ENCODE measurements around the gene ODAD4. TPM values are rescaled to one million over a fixed set of nuclear protein-coding genes. Genes with fewer than 3 reads are reported as not detected.

Gene ODAD4
- total RNA-seq, 4 donors from 2014 or later: 0.32 to 0.55 TPM; not detected in 2

DNA sequence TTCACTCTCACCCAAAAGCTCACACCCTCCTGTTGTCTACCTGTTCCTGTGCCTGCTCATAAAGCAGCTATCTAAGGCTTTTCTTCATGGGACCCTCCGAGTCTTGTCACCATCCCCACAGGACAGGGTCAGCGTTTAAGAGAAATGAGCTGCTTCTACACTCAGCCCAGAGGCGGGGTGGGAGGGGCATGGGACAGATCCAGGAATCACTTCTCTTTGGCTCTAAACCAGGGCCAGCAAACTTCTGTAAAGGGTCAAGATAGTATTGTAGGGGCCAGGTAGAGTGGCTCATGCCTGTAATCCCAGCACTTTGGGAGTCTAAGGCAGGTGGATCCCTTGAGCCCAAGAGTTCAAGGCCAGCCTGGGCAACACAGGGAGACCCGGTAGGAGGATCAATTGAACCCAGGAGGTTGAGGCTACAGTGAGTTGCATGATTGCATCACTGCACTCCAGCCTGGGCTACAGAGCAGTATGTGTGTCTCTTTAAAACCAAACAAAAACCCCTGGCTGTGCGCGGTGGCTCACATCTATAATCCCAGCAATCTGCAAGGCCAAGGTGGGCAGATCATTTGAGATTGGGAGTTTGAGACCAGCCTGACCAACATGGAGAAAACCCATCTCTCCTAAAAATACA, 42.0 kb upstream of the ODAD4 start:
- Histone ChIP-seq H3K4me1 (no peaks in the 10 kb centered on the region), H3K9me3 (no peaks in the 10 kb centered on the region), H3K27me3 (no peaks in the 10 kb centered on the region), H3K36me3 (peaks cover 0 to 73% (median 35%) of the 10 kb centered on the region in 4 donors), H3K27ac (no peak overlapping the region), H3K4me3 (no peak overlapping the region)
- intact Hi-C loops (cut with DNase I; ENCODE audit: low total_unique reads) (loop anchor here (10.0 kb wide), 1 partner anchor 154 kb away; the partner anchor contains the start of gene HAP1), in situ Hi-C loops (cut with MboI; ENCODE audit: low pct_ligation_motif_present in 1 of 4, low pct_unique_long_range_greater_than_20kb in 1 of 4, low sequenced_read_pairs in 3 of 4) (loop anchor here in 1 of 4 donors (10.0 kb wide), 1 partner anchor 154 kb away; the partner anchor contains the start of gene HAP1)
- no peak for TF ChIP-seq POLR2A (IDR thresholded peaks at IDR 0.05)
- TF ChIP-seq POLR2AphosphoS5 (IDR thresholded peaks at IDR 0.05): no peak
- no peak for TF ChIP-seq EP300 (IDR thresholded peaks at IDR 0.05; ENCODE audit: low read depth)
- TF ChIP-seq CTCF (IDR thresholded peaks at IDR 0.05): no peak
- 91% methylated on average over 6 of the region's 6 CpGs; no CpG with 5 or more reads in 1 of the 2 donors for WGBS, 2 donors (ENCODE audit: low coverage in 1 of 2)
- no peak for DNase-seq

- H3K4me3 ChIP-seq: no peak overlapping the region
- no peak overlapping the region for H3K27ac ChIP-seq
- peaks cover 0 to 63% (median 23%) of the 10 kb centered on the region in 4 donors for H3K36me3 ChIP-seq
- DNase-seq: no peak
- intact Hi-C loops (cut with DNase I; ENCODE audit: low total_unique reads): no loop called here
- no peaks in the 10 kb centered on the region for H3K27me3 ChIP-seq
- in situ Hi-C loops (cut with MboI; ENCODE audit: low pct_ligation_motif_present in 1 of 4, low pct_unique_long_range_greater_than_20kb in 1 of 4, low sequenced_read_pairs in 3 of 4): no loop called here
- no peaks in the 10 kb centered on the region for H3K9me3 ChIP-seq
- 94 to 100% methylated on average over 3 to 7 of the region's 7 CpGs for WGBS, 2 donors (ENCODE audit: low coverage in 1 of 2)
- peaks cover 0 to 7% (median 0%) of the 10 kb centered on the region in 4 donors for H3K4me1 ChIP-seq
- TF ChIP-seq POLR2AphosphoS5 (IDR thresholded peaks at IDR 0.05) (no peak), CTCF (IDR thresholded peaks at IDR 0.05) (no peak), EP300 (IDR thresholded peaks at IDR 0.05; ENCODE audit: low read depth) (no peak), POLR2A (IDR thresholded peaks at IDR 0.05) (no peak)
These were observed 39.0 kb upstream of the ODAD4 start for GRCh38 chr17:41891135-41892020.

DNA sequence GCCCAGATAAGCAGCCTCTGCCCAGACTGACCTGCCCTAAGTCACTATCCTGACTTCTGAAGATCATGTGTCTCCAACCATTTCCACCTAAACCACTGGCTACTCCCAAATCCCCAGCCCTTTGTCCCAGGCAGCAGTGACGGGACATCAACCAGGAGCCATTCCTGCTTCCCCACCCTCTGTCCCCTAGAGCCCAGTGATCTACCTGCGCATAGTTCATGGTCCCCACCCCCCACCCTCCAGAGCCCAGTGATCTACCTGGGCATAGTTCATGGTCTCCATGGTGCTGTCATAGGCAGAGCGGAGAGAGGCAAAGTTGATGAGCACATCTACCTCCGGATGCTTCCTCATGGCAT, 38.4 kb upstream of the ODAD4 start:
- Histone ChIP-seq H3K27ac (no peak overlapping the region), H3K4me1 (peaks cover 0 to 7% (median 0%) of the 10 kb centered on the region in 4 donors), H3K36me3 (peaks cover 0 to 64% (median 23%) of the 10 kb centered on the region in 4 donors), H3K27me3 (no peaks in the 10 kb centered on the region), H3K4me3 (no peak overlapping the region), H3K9me3 (no peaks in the 10 kb centered on the region)
- no peak for DNase-seq
- in situ Hi-C loops (cut with MboI; ENCODE audit: low pct_ligation_motif_present in 1 of 4, low pct_unique_long_range_greater_than_20kb in 1 of 4, low sequenced_read_pairs in 3 of 4) (no loop called here), intact Hi-C loops (cut with DNase I; ENCODE audit: low total_unique reads) (no loop called here)
- WGBS, 2 donors (ENCODE audit: low coverage in 1 of 2): 100% methylated on average over 4 of the region's 4 CpGs; no CpG with 5 or more reads in 1 of the 2 donors
- TF ChIP-seq CTCF (IDR thresholded peaks at IDR 0.05): no peak
- no peak for TF ChIP-seq POLR2AphosphoS5 (IDR thresholded peaks at IDR 0.05)
- TF ChIP-seq POLR2A (IDR thresholded peaks at IDR 0.05): no peak
- TF ChIP-seq EP300 (IDR thresholded peaks at IDR 0.05; ENCODE audit: low read depth): no peak

GRCh38 chr17:41893384-41893783, 37.0 kb upstream of the ODAD4 start:
- in situ Hi-C loops (cut with MboI; ENCODE audit: low pct_ligation_motif_present in 1 of 4, low pct_unique_long_range_greater_than_20kb in 1 of 4, low sequenced_read_pairs in 3 of 4): no loop called here
- DNase-seq: no peak
- Histone ChIP-seq H3K9me3 (no peaks in the 10 kb centered on the region), H3K4me3 (no peak overlapping the region), H3K27me3 (no peaks in the 10 kb centered on the region), H3K36me3 (peaks cover 0 to 63% (median 24%) of the 10 kb centered on the region in 4 donors), H3K27ac (no peak overlapping the region), H3K4me1 (peaks cover 0 to 7% (median 0%) of the 10 kb centered on the region in 4 donors)
- 88% methylated on average over 3 of the region's 3 CpGs; no CpG with 5 or more reads in 1 of the 2 donors for WGBS, 2 donors (ENCODE audit: low coverage in 1 of 2)
- TF ChIP-seq CTCF (IDR thresholded peaks at IDR 0.05) (no peak), POLR2AphosphoS5 (IDR thresholded peaks at IDR 0.05) (no peak), EP300 (IDR thresholded peaks at IDR 0.05; ENCODE audit: low read depth) (no peak), POLR2A (IDR thresholded peaks at IDR 0.05) (no peak)
- intact Hi-C loops (cut with DNase I; ENCODE audit: low total_unique reads): no loop called here
